GM08714 (cell line): ENCODE data around the gene PDCL3.

ENCODE experiments used
- H3K4me3 ChIP-seq: fragments of 200-500 bp; sonication (Bioruptor generic); 2 replicates; pipeline ENCODE4 v1.5.1; 2014; ENCODE audit warnings: mild to moderate bottlenecking, low read length, inconsistent platforms
- ZNF274 ChIP-seq: IDR thresholded peaks from 2 replicates; pipeline ENCODE4 v1.6.1; 2012; ENCODE audit warnings: mild to moderate bottlenecking, low read depth, low read length

Gene PDCL3

GRCh38 chr2:100562613-100563406 is at the start of gene PDCL3:
TSS of gene PDCL3 (plus strand) at chr2:100562993. CDS start at chr2:100563068, 75 bp downstream.
- peak within 1 kb of the TSS; percentile 93 for H3K4me3 ChIP-seq
- no peak for TF ChIP-seq ZNF274

DNA sequence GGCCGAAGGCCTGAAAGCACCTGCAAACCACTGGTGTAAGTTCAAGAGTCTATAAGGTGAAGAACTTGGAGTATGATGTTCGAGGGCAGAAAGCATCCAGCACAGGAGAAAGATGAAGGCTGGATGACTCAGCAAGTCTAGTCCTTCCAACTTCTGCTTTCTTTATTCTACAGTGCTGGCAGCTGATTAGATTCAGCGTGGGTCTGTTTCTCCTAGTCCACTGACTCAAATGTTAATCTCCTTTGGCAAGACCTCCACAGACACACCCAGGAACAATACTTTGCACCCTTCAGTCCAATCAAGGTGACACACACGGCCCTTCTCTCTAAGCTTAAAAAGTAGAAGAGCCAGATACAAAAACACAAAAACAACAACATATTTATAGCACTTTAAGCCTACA is 49.1 kb upstream of the PDCL3 start:
- no peak for TF ChIP-seq ZNF274

DNA sequence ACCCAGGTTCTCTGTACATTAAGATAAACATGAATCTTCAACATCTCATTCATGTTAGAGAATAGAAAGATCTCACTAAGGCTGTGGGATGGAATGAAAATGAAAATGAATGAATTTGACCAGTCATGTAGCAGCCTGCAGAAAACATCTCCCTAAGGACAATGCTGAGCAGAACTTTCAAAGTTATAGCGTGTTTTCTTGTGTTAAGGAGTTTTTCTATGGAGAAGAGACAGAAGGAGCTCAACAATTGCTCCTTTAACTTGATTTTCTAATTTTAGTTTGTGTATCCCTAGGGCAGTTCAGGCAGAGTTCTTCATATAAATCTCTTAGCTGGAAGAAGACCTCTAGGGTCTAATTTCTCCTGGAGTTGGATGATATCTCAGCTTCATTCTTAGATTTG is 45.2 kb upstream of the PDCL3 start:
- TF ChIP-seq ZNF274, result no peak
- no peak overlapping the region for H3K4me3 ChIP-seq

More for the DNA sequence above, 49.1 kb upstream of the PDCL3 start:
- H3K4me3 ChIP-seq, result no peak overlapping the region

DNA sequence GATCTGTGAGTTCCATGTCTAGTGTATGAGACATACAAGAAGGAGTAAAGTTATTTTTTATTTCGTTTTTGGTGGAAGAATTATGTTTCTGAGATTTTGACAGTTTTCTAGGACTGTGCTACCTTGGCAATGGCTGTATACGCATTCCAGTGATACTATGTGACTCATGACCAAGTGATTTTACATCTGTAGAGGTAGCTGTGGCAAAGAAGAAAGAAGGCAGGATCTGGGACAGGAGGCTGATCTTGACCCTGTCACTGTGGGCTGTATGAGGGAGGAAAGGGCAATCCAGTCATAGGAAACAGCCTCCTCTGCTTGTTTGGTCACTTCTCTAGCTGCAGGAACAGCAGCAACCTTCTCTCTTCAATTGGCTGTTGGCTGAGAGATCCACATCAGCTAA is 44.0 kb upstream of the PDCL3 start:
- TF ChIP-seq ZNF274, result no peak
- H3K4me3 ChIP-seq, result no peak overlapping the region

DNA sequence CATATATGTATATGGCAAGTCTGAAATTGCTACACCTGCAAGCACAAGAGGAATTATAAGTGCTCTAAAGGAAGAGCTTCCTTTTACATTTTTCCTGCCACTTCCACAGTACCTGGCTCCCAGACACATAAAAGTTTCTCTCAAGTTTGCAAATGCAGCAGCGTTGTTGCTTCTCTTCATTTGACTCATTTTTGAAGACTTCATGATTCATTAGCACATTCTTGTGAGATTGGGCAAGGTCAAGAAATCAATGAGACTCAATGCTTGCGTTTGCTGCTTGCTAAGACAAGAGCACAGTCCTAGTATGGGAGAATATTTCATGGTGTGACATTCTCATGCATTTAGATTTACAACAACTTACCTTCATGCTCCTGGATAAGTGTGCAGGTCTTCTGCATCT is 42.6 kb upstream of the PDCL3 start:
- no peak for TF ChIP-seq ZNF274
- no peak overlapping the region for H3K4me3 ChIP-seq

- no peak for TF ChIP-seq ZNF274
Observed at GRCh38 chr2:100522430-100522829, 40.4 kb upstream of the PDCL3 start.

GRCh38 chr2:100524331-100524730 is 38.5 kb upstream of the PDCL3 start:
- H3K4me3 ChIP-seq, result no peak overlapping the region
- no peak for TF ChIP-seq ZNF274

More at GRCh38 chr2:100522430-100522829, 40.4 kb upstream of the PDCL3 start:
- no peak overlapping the region for H3K4me3 ChIP-seq

DNA sequence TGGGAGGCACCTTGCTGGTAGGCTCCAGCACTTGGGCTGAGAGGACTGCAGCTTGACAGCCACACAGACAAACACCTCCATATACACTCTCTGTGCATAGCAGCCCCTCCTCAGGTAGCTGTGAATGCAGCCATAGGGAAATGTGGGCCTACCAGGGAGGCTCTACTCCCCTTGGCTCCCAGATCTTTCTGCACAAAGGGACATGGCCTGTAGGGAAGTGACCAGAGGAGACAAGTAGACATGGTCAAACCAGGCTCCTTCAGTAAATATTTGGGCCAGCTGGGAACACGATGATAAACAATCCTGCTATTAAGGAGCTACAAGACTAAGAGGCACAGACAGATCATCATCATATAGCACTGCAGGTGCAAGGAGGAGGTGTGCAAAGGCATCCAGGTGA is 35.9 kb upstream of the PDCL3 start:
- no peak for TF ChIP-seq ZNF274
- H3K4me3 ChIP-seq, result no peak overlapping the region

DNA sequence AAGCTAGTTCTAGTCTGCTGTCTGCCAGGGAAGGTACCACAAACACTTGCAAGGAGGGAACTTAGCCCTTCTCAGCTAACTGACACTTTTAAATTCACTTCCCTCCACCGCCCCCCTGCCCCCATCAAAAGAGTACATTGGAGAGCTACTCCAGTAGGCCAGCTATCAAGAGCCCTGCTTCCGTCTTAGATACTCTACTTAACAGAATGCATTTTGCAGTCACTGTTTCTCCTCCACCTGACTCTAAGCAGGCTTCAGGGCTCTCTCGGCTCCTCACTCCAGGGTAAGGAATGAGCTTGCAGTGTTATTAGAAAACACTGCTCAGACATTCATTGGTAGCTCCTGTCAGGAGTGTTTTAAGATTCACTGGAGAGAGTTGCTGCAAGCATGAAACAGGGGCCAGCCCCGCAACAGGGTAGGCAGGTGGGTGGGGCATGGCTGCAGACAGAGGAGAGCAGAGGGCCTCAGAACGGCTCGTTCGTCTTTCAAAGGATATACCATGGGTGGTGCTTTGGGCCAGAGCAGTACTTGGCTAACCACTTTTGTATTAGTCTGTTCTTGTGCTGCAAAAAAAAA is 35.3 kb upstream of the PDCL3 start:
- TF ChIP-seq ZNF274, result no peak
- H3K4me3 ChIP-seq, result no peak overlapping the region

- no peak for TF ChIP-seq ZNF274
- H3K4me3 ChIP-seq, result no peak overlapping the region
Observed at GRCh38 chr2:100529176-100529575, 33.6 kb upstream of the PDCL3 start.

GRCh38 chr2:100529900-100530299 is 32.9 kb upstream of the PDCL3 start:
- no peak overlapping the region for H3K4me3 ChIP-seq
- TF ChIP-seq ZNF274, result no peak

DNA sequence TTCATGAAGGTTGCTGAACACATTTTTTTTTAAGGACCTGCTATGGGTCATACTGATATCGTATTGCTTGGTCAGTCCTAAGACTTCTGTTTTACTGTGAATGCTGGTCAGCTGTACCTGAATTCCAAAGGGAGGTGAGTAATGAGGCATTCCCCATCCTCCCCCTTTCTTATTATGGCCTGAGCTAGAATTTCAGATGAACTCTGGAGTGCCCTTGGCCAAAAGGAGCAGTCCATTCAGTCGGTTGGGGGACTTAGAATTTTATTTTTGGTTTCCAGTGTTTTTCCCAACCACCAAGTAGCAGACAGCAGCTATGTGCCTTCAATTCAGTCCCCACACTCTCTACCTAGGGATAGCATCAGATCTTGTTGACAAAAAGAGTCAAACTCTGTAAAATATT is 26.9 kb upstream of the PDCL3 start:
- no peak for TF ChIP-seq ZNF274
- no peak overlapping the region for H3K4me3 ChIP-seq

DNA sequence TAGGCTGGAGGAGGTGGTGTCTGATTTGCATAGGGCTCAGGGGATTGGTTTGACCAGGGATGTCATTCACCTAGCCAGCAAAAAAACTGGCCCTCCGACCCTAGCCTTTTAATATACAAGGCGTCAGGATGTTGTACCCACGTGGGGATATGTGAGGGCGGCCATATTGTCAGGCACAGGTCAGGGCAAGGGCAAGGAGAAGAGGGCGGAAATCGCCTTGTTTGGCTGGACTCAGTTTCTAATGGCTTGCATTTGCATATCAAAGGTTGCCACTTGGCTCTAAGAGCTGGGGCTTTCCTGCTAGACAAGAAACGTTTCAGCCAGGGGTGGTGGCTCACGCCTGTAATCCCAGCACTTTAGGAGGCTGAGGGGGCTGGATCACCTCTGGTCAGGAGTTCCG is 24.9 kb upstream of the PDCL3 start:
- H3K4me3 ChIP-seq, result no peak overlapping the region
- no peak for TF ChIP-seq ZNF274

DNA sequence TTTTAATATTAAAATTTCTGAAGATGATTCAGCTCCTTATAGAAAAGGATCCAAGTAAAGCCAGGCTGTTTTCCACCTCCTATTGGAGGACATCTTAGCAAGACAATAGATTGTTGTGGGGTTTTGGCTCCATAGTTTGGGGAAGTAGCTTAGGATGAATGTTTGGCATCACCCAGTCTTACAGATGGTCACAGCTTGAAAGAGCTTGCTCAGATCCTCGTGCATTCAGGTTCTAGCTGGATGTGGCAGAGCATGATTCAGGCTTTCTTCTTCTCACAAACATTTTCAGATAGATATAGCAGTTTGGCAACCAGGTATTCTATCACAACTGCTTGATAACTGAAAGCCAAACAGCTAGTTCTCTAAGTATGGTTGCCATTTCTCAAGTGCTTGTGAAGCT is 23.6 kb upstream of the PDCL3 start:
- no peak overlapping the region for H3K4me3 ChIP-seq
- no peak for TF ChIP-seq ZNF274

DNA sequence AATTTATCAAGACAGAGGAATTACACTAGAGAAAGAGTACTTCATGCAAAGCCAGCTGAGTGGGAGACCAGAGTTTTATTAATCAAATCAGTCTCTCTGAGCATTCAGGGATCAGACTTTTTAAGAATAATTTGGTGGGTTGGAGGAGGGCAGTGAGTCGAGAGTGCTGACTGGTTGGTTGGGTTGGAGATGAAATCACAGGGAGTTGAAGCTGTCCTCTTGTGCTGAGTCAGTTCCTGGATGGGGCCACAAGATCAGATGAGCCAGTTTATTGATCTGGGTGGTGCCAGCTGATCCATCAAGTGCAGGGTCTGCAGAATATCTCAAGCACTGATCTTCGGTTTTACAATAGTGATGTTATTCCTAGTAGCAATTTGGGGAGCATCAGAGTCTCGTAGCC is 21.4 kb upstream of the PDCL3 start:
- no peak overlapping the region for H3K4me3 ChIP-seq
- no peak for TF ChIP-seq ZNF274

- H3K4me3 ChIP-seq, result no peak overlapping the region
- no peak for TF ChIP-seq ZNF274
Observed at GRCh38 chr2:100542418-100542817, 20.4 kb upstream of the PDCL3 start.
